Measurements from ENCODE around the gene ATP6V0D1. TPM values are rescaled to one million over a fixed set of nuclear protein-coding genes. Genes with fewer than 3 reads are reported as not detected.
A peak's percentile ranks its signal among the peaks of the same experiment; 100 is the strongest.

Gene ATP6V0D1
- total RNA-seq, 4 donors from 2014 or later, result 103 to 131 (median 119) TPM

GRCh38 chr16:67483731-67484525, 3.0 kb upstream of the ATP6V0D1 start:
- no peak for TF ChIP-seq CTCF (IDR thresholded peaks at IDR 0.05)
- WGBS, result 92% methylated on average over 12 of the region's 12 CpGs
- peak overlapping the region in 1 of 4 donors; percentile 1 for H3K27ac ChIP-seq (replicated peaks in 1 of 4)
- H3K27me3 ChIP-seq, result no peaks in the 10 kb centered on the region
- no peak for DNase-seq (ENCODE audit: extremely low spot score)
- intact Hi-C loops (cut with DNase I), result loop anchor here (5.0 kb wide), 1 partner anchor 33 kb away; no protein-coding TSS in a partner anchor
- no peaks in the 10 kb centered on the region for H3K9me3 ChIP-seq
- H3K4me3 ChIP-seq, result no peak overlapping the region
- peaks cover 0 to 17% (median 16%) of the 10 kb centered on the region in 4 donors for H3K36me3 ChIP-seq
- H3K4me1 ChIP-seq, result peaks cover 30 to 49% (median 39%) of the 10 kb centered on the region in 4 donors

- Histone ChIP-seq H3K4me3 (peak within 1 kb of the TSS in 3 of 4 donors; percentile 85 to 97 (median 87)), H3K9me3 (no peaks in the 10 kb centered on the region), H3K36me3 (peaks cover 0 to 17% (median 16%) of the 10 kb centered on the region in 4 donors), H3K27me3 (no peaks in the 10 kb centered on the region), H3K27ac (replicated peaks in 1 of 4) (peak within 1 kb of the TSS; percentile 92 to 97 (median 95)), H3K4me1 (peaks cover 32 to 52% (median 44%) of the 10 kb centered on the region in 4 donors)
- 87% methylated on average over 4 of the region's 6 CpGs for WGBS
- intact Hi-C loops (cut with DNase I), result loop anchor here (5.0 kb wide), 1 partner anchor 34 kb away; no protein-coding TSS in a partner anchor
- no peak for TF ChIP-seq EP300 (IDR thresholded peaks at IDR 0.05)
- no peak for TF ChIP-seq POLR2A (IDR thresholded peaks at IDR 0.05; ENCODE audit: low read depth)
- no peak for DNase-seq (ENCODE audit: extremely low spot score)
Observed at GRCh38 chr16:67483150-67483549, 2.2 kb upstream of the ATP6V0D1 start, which contains the start of gene AGRP. Gene AGRP, minus strand, starts transcription at chr16:67483547. Its CDS starts 149 bp downstream, at chr16:67483398.

- Histone ChIP-seq H3K27ac (replicated peaks in 1 of 4) (peak overlapping the region; percentile 92 to 97 (median 95)), H3K9me3 (no peaks in the 10 kb centered on the region), H3K27me3 (no peaks in the 10 kb centered on the region), H3K4me1 (peaks cover 32 to 58% (median 51%) of the 10 kb centered on the region in 4 donors), H3K36me3 (peaks cover 0 to 17% (median 16%) of the 10 kb centered on the region in 4 donors), H3K4me3 (peak overlapping the region; percentile 85 to 97 (median 90))
- no peak for TF ChIP-seq POLR2AphosphoS5 (IDR thresholded peaks at IDR 0.05)
- TF ChIP-seq EP300 (IDR thresholded peaks at IDR 0.05), result no peak
- TF ChIP-seq POLR2A (IDR thresholded peaks at IDR 0.05; ENCODE audit: low read depth), result no peak
- TF ChIP-seq CTCF (IDR thresholded peaks at IDR 0.05), result no peak
- WGBS, result 71% methylated on average over 16 of the region's 25 CpGs
- intact Hi-C loops (cut with DNase I), result loop anchor here (5.0 kb wide), 1 partner anchor 35 kb away; no protein-coding TSS in a partner anchor
- DNase-seq (ENCODE audit: extremely low spot score), result no peak
Observed at GRCh38 chr16:67482233-67482924, 1.4 kb upstream of the ATP6V0D1 start.

DNA sequence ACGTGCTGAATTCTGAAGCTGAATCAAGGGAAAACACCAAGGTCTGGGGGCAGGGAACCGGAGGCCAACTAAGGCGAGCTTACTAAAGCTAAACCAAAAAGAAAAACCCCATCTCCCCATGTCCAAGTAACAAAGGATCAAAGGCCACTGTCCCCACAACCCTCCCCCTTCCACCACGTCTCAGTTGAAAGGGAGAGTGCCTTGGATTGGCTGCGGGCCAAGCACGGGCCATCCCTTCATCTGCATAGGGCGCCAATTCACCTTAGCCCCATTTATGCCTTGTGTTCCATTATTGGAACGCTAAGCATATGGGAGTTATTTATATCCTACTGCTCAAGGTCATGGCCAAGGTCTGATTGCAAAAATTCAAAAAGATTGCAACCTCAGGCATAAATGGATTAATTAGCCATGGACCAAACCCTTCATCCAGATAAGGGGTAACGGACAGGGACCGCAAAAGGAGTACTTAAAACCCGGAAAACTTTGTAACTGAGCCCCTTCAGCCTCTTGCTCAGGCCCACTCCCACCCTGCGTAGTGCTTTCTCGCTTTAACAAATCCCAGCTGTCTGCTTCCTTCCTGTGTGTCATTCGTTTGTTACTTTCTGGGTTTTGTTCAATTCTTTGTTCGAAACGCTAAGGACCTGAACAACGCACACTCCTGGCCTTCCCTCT, 740 bp upstream of the ATP6V0D1 start:
- no peak for TF ChIP-seq POLR2A (IDR thresholded peaks at IDR 0.05; ENCODE audit: low read depth)
- TF ChIP-seq EP300 (IDR thresholded peaks at IDR 0.05), result no peak
- TF ChIP-seq POLR2AphosphoS5 (IDR thresholded peaks at IDR 0.05), result no peak
- no peak for TF ChIP-seq CTCF (IDR thresholded peaks at IDR 0.05)
- H3K4me3 ChIP-seq, result peak overlapping the region; percentile 85 to 97 (median 90)
- peaks cover 32 to 58% (median 54%) of the 10 kb centered on the region in 4 donors for H3K4me1 ChIP-seq
- 16% methylated on average over 17 of the region's 17 CpGs for WGBS
- no peaks in the 10 kb centered on the region for H3K27me3 ChIP-seq
- H3K27ac ChIP-seq (replicated peaks in 1 of 4), result peak overlapping the region; percentile 92 to 97 (median 95)
- intact Hi-C loops (cut with DNase I), result loop anchor here (5.0 kb wide), 1 partner anchor 36 kb away; no protein-coding TSS in a partner anchor
- no peak for DNase-seq (ENCODE audit: extremely low spot score)
- H3K36me3 ChIP-seq, result peaks cover 0 to 17% (median 16%) of the 10 kb centered on the region in 4 donors
- no peaks in the 10 kb centered on the region for H3K9me3 ChIP-seq
